GM18861 (cell line): ENCODE measurements around the gene ZRANB3.
"Not testable (repeated sequence)": the region's sequence is repeated elsewhere in the genome, so short reads cannot be mapped to it uniquely, and the experiment has no call there.

Experiments used
- ATAC-seq: cut with Tn5 transposase; IDR thresholded peaks from one replicate; pipeline ENCODE4 v1.9.1; 2021; ENCODE audit not compliant: unreplicated experiment

The ZRANB3 gene

DNA sequence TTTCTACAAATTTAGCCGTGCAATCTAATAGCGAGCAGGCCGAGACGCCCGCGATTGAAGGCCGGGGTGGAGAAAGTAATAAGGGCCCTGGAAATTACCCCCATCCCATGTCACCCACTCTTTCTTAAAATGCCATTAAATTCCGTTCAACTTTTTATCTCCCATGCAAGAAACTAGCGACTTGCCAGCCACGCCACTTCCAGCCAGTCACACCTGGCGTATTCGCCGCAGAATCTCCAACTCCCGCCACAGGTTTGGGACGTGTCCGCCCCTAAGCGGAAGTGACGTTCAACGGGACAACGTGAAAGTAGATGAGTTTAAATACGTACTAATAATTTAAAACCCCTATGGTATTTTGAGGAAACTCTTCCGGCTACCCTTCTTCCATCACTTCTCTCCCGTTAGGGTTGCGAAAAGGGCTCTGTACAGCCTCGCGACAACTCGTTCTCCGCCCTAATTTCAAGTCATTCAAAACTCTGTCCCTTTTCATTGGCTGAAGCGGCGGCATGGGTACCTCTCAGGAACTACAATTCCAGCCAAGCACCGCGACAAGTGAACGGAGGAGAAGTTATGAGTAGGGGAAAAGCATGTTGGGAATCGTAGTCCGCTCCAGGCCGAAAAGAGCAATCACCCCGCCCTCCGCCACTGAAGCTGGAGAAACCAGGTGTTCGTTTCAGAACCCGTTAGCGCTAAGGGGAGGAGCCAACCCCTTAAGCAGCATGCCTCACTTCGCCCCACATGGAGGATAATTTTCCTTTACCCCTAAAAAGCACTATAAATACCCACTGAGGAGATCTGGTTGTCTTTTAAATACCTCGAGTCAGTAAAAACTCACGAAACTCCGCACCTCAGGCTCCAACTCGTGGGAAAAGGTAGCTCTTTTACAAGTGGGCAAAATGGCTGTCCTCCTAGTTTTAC is at the start of gene ZRANB3:
ZRANB3 (minus strand) TSS at position 906 of the 918 bp plus-strand sequence.
- peak; percentile 62 for ATAC-seq

GRCh38 chr2:135573620-135574019 is 42.6 kb upstream of the ZRANB3 start:
- ATAC-seq: no peak

DNA sequence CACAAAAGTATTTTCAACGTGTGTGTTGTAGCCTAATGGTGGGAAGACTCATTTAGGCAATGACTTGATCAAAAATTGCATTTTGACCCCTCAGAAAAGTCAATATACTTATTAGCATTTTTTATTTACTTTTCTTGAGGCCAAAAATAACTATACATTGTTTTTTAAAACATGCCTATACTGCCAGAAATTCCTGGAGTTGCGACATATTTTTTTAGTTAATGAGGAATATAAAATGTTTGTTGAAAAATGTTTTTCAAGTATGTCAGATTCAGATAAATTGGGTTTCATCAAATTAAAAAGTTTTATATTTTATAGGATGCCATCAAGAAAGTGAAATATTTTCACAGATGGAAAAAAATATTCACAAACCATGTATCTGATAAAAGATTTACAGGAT is 39.9 kb upstream of the ZRANB3 start:
- no peak for ATAC-seq

DNA sequence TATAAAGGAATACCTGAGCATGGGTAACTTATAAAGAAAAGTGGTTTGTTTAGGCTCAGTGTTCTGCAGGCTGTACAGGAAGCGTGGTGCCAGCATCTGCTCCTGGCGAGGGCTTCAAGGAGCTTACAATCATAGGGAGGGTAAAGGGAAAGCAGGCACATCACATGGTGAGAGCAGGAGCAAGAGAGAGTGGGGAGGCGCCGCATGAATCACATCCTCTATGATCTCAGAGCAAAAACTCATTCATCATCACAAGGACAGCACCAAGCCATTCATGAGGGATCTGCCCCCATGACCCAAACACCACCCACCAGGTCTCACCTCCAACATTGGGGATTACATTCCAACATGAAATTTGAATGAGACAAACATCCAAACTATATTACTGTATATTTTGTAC is 32.8 kb upstream of the ZRANB3 start:
- no peak for ATAC-seq

DNA sequence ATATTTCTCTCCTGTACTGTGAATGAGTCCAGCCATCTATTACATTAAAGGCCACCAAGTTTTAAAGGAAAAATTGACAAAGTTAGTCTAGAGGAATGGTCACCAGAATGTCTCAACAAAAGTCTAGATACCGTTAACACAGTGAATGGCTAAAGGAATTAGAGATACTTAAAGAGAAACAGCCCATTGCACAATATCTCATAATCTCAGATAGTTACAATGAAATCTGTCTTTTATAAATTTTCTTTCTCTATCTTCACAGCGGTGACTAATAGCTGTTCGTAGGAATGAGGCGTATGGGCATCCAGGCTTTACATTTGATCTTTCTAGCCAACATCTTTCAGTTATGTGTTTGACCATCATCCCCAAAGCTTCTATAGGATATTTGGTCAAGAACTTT is 30.9 kb upstream of the ZRANB3 start:
- ATAC-seq: no peak

- no peak for ATAC-seq
These were observed 26.5 kb upstream of the ZRANB3 start for GRCh38 chr2:135557530-135557929.

GRCh38 chr2:135555311-135555710 is 24.3 kb upstream of the ZRANB3 start:
- no peak for ATAC-seq

DNA sequence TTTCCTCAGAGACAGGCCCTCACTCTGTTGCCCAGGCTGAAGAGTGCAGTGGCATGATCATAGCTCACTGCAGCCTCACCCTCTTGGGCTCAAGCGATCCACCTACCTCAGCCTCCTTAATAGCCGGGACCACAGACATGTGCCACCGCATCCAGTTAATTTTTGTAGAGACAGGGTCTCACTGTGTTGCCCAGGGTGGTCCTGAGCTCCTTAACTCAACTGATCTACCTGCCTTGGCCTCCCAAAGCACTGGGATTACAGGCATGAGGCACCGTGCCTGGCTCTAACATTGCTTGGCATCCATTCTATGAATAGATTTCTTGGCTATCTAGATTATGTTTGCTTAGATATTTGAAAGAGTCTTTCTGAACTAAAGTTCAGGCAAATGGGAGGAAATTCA is 21.9 kb upstream of the ZRANB3 start:
- no peak for ATAC-seq

GRCh38 chr2:135551356-135551755 is 20.3 kb upstream of the ZRANB3 start:
- ATAC-seq: no peak

DNA sequence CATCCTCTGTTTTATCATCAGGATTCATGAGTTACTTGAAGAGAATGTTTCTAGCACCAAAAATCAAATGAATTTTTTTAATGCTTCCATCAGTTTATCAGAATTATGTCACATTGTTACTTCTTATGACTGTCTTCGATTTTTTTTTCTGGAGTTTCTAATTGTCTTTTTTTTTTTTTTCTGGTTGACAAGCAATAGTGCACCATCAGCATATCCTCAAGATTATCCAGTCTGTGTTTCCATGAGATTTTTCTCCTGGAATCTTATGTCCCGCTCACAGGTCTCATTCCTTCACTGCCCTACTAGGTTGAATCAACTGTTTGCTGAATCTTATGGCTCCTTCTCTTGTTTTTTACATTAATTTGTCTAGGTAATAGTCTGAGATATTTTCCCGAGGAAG is 16.3 kb upstream of the ZRANB3 start:
- ATAC-seq: no peak

DNA sequence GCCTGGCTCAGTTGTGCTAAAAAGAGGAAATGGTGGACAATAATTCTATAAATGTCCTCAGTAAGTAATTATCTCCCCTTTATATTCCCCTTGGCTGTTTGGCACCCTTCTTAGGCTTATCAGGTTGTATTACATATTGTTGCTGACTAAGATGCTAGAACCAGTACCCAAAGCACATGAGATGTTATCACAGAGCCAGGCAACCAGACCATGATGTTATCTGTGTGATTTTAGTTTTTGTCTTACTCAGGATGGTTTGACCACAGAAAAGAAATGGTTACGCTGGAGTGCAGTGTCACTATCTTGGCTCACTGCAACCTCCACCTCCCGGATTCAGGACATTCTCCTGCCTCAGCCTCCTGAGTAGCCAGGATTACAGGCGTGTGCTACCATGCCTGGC is 15.4 kb upstream of the ZRANB3 start:
- ATAC-seq: no peak

DNA sequence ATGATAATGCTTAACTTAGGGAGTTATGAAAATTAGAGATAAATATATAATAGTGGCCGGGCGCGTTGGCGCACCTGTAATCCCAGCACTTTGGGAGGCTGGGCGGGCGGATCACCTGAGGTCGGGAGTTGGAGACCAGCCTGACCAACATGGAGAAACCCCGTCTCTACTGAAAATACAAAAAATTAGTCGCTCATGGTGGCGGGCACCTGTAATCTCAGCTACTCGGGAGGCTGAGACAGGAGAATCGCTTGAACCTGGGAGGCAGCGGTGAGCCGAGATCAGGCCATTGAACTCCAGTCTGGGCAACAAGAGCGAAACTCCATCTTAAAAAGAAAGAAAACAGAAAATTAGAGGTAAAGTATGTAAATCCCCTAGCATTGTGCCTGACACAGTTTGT is 2.5 kb upstream of the ZRANB3 start:
- not testable (repeated sequence) for ATAC-seq

DNA sequence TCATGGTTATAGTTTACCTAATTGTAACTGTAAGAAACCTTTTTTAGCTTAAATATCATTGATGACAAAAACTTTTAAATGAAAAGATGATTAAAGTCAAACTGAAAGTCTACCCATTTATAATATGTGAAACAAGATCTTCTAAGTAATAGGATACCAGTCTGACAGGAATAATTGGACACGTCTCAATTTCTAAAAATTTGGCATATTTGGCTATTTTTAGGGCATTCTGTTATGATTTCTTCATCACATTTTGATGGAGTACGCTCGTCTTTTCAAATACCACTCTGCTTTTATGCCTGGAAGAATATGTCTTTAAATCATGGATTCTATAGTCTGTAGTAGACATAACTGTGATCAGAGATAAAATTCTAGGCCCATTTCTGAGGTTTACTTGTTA is 1.6 kb upstream of the ZRANB3 start:
- no peak for ATAC-seq

DNA sequence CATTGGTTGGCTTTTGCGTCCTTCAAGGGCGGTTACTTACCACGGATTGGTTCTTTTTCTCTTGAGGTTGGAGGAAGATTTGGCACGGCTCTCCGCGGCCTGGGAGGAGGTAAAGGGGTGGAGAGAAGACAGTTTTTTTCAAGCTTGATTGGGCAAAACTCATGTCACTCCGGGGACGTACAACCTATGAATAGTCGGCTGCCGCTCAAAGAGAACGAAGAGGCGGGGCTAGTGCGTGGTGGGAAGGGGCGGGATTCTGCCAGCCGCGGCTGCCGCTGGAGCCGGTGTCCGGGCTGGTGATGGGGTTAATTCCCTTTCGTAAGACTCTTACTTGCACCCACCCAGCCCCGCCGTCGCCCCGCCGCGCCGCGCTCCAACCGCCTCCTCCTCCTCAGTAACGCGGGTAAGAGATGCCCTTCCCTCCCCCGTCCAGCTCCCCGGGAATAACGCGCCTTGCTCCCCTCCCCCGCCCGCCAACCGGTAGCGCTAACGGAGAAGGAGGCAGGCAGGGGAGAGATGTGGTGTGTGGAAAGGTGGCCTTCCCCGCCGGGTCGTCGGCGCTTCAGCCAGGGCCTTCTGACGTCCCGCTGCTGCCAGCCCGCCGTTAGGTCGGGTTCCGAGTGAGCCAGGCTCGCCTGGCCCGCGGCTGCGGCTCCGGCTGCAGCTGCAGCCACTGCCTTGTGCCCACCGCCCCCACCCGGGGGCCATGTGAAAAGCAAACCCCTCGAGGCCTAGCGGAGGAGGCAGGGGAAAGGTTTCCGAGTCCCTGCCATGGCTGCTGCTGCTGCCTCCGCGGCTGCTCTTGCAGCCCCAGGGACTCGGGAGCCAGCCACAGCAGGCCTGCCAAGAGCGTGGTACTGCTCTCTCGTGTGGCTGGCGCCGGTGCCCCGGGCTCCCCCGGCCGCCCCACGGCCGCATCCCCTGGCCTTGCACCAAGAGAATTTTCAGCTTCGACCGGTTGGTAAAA is 496 bp upstream of the ZRANB3 start, which contains the start of gene R3HDM1:
R3HDM1 (plus strand) TSS at position 254 of the 967 bp plus-strand sequence. CDS start 73,362 bp downstream, outside the sequence.
- peak; percentile 76 for ATAC-seq

DNA sequence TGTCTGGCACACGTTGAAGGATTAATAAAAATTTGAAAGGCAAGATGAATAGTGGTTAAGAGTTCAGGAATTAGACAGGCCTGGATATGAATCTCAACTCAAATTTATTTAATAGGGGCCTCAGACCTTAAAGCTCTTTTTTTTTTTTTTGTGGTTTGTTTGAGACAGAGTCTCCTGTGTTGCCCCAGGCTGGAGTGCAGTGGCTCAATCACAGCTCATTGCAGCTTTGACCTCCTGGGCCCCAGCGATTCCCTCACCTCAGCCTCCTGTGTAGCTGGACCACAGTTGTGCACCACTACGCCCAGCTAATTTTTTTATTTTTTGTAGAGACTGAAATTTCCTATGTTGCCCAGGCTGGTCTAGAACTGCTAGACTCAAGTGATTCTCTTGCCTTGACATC is 3.0 kb downstream of the ZRANB3 start:
- no peak for ATAC-seq

DNA sequence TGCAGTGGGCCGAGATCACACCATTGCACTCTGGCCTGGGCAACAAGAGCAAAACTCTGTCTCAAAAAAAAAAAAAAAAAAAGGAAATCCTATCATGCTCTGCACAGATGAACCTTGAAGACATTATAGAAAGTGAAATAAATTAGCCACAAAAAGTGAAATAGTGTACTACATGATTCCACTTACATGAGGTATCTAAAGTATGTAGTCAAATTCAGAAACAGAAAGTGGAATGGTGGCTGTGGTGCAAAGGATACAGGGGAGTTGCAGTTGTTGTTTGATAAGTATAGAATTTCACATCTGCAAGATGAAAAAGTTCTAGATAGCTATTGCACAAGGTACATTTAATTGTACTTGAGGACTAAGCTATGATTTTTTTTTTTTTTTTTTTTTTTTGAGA is 5.2 kb downstream of the ZRANB3 start:
- no peak for ATAC-seq

DNA sequence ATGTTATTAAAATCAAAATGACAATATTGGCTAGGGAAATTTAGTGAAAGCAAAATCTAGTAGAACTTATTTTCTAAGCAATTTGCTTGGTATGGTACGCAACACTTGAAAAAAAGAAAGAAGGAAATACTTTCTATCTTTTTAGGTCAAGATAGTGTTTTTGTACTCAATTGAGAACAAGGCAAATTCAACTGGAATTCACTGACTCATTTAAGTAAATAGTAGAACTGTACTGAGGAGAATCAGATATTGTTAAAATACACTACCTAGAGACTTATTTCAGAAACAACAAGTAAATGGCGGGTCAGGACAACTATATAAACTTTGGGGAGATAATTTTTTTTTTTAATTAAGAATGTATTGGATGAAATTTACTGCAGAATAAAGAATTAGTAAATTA is 18.9 kb downstream of the ZRANB3 start:
- ATAC-seq: no peak

DNA sequence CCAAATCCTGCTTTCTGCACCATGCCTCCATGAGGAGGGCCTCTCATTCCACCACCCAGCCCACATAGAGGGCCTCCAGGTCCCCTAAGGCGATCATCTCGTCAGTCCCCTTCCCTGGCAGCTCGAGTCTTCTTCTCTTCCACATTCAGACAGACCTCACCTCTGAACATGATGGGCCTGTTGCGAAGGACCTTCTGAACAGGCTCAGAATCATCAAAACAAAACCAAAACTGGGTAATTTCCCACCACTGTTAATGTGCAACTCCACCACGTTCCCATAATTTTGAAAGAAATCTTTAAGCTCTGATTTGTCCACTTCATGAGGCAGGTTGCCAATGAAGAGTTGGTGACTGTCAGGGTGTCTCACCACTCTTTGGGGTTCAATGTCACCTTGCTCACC is 20.4 kb downstream of the ZRANB3 start:
- ATAC-seq: no peak

- ATAC-seq: no peak
These were observed 26.2 kb downstream of the ZRANB3 start for GRCh38 chr2:135504811-135505210.

GRCh38 chr2:135498588-135498987 is 32.4 kb downstream of the ZRANB3 start:
- not testable (repeated sequence) for ATAC-seq

GRCh38 chr2:135494917-135495316 is 36.1 kb downstream of the ZRANB3 start:
- no peak for ATAC-seq

GRCh38 chr2:135494503-135494902 is 36.5 kb downstream of the ZRANB3 start:
- no peak for ATAC-seq
